RWPE1 (cell line): ENCODE measurements around the gene MINDY3.
"Not testable (repeated sequence)": the region's sequence is repeated elsewhere in the genome, so short reads cannot be mapped to it uniquely, and the experiment has no call there.

Source experiments
- CTCF ChIA-PET: fragments of 350-600 bp; sonication (Branson Sonifier 250); formaldehyde crosslinking; extraction: SDS; loops from one replicate; lab custom pipeline; 2021; lab: Yijun Ruan, JAX
- POLR2A ChIA-PET: fragments of 400-600 bp; formaldehyde crosslinking; extraction: SDS; loops from one replicate; lab custom pipeline; 2020; ENCODE audit warnings: antibody characterized with exemption; ENCODE audit not compliant: low non-redundant PET; lab: Yijun Ruan, JAX
- DNase-seq: peaks from one replicate; pipeline ENCODE4 v3.0.0; 2012; ENCODE audit warnings: low spot score
- H3K27ac ChIP-seq: fragments of 450-650 bp; 2 replicates; pipeline ENCODE4 v1.5.1; 2017
- TF ChIP-seq, protein P1 (sequence below): fragments of 450-650 bp; conservative IDR thresholded peaks from 2 replicates; pipeline ENCODE4 v1.5.1; 2017; ENCODE audit warnings: low read depth, mild to moderate bottlenecking

MINDY3 gene

DNA sequence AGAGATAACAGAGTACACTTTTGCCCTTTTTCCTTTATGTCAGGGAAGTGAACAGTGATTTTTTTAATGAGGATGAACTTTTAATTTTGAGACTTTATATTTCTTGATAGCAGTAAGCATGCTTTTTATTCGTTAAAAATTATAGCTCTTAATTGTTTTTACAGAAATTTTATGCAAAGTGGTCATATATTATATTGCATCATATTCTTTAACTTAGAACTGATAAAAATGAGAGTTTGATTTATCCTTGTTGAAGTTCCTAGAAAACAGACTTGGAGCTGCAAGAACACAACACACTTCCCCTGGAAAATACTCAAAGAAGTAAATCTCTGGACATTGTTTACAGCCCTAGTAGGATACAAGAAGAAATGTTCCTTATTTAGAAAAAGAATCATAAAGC lies 21.2 kb upstream of the MINDY3 start:
- DNase-seq, result no peak
- no peak overlapping the region for H3K27ac ChIP-seq
- POLR2A ChIA-PET, result no interaction called here
- CTCF ChIA-PET, result no interaction called here
- TF ChIP-seq, protein P1, sequence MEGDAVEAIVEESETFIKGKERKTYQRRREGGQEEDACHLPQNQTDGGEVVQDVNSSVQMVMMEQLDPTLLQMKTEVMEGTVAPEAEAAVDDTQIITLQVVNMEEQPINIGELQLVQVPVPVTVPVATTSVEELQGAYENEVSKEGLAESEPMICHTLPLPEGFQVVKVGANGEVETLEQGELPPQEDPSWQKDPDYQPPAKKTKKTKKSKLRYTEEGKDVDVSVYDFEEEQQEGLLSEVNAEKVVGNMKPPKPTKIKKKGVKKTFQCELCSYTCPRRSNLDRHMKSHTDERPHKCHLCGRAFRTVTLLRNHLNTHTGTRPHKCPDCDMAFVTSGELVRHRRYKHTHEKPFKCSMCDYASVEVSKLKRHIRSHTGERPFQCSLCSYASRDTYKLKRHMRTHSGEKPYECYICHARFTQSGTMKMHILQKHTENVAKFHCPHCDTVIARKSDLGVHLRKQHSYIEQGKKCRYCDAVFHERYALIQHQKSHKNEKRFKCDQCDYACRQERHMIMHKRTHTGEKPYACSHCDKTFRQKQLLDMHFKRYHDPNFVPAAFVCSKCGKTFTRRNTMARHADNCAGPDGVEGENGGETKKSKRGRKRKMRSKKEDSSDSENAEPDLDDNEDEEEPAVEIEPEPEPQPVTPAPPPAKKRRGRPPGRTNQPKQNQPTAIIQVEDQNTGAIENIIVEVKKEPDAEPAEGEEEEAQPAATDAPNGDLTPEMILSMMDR, result no peak

DNA sequence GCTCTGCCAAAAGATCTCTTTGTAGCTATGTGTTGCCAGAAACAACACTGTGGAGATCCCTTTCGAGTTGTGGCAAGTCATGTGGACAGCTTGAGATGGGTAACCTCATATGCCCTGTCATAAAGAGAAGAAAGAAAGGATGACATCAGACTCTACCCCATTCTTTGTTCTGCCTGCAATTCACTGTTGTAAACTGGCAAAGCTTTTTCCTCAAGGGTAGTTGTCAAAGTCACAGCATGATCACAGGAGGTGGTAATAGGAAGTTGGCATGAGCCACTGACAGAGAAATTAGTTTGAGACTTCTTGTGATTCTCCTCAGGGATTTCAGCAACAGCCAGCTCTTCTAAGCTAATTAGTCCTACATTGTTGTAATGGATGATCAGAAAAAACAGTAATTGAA lies 19.4 kb upstream of the MINDY3 start:
- no peak for DNase-seq
- H3K27ac ChIP-seq, result no peak overlapping the region
- CTCF ChIA-PET, result interaction anchor here (0.6 kb wide), 1 partner anchor 23 kb away, joined by 3 read pairs; no protein-coding TSS in a partner anchor
- POLR2A ChIA-PET, result no interaction called here
- TF ChIP-seq, protein P1, result no peak

DNA sequence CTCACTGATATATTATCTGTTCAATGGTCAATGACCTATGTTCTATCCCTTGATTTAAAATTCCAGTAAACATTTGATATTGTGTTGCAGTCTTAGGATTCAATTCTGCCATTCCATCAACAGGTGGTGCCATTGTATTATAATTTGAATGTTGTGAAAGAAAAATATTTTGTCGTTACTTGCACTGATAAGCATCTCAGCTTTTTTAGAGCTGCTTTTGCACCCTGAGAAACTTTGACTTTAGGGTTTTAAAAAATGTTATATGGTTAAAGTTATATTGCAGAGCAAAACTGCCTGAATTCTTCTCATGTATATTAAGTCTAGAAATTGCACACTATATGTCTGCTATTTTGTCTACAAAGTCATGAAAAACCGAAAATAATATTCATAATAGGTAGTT lies 18.8 kb upstream of the MINDY3 start:
- DNase-seq, result peak; percentile 48
- CTCF ChIA-PET, result interaction anchor here (0.6 to 0.7 kb wide), 2 partner anchors 23 to 937 kb away, joined by 3 to 5 read pairs; no protein-coding TSS in a partner anchor
- POLR2A ChIA-PET, result no interaction called here
- TF ChIP-seq, protein P1, result peak; percentile 69
- no peak overlapping the region for H3K27ac ChIP-seq

DNA sequence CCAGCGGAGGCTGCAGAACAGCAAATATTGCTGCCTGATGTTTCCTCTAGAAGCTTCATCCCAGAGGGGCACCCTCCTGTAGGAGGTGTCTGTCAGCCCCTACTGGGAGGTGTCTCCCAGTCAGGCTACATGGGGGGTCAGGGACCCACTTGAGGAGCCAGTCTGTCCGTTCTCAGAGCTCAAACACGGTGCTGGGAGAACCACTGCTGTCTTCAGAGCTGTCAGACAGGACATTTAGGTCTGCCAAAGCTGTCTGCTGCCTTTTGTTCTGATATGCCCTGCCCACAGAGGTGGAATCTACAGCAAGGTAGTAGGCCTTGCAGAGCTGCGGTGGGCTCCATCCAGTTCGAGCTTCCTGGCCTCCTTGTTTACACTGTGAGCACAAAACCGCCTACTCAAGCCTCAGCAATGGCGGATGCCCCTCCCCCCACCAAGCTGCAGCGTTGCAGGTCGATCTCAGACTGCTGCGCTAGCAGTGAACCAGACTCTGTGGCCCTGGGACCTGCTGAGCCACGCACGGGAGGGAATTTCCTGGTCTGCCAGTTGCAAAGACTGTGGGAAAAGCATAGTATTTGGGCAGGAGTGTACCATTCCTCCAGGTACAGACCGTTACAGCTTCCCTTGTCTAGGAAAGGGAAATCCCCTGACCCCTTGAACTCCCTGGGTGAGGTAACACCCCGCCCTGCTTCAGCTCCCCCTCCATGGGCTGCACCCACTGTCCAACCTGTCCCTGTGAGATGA lies 17.7 kb upstream of the MINDY3 start:
- no peak overlapping the region for H3K27ac ChIP-seq
- DNase-seq, result no peak
- POLR2A ChIA-PET, result no interaction called here
- TF ChIP-seq, protein P1, result no peak
- CTCF ChIA-PET, result no interaction called here

DNA sequence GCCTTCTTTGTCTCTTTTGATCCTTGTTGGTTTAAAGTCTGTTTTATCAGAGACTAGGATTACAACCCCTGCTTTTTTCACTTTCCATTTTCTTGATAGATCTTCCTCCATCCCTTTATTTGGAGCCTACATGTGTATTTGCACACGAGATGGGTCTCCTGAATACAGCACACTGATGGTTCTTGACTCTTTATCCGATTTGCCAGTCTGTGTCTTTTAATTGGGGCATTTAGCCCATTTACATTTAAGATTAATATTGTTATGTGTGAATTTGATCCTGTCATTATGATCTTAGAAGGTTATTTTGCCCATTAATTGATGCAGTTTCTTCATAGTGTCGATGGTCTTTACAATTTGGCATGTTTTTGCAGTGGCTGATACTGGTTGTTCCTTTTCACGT lies 16.0 kb upstream of the MINDY3 start:
- POLR2A ChIA-PET, H3K27ac ChIP-seq, CTCF ChIA-PET, DNase-seq: not testable (repeated sequence)

DNA sequence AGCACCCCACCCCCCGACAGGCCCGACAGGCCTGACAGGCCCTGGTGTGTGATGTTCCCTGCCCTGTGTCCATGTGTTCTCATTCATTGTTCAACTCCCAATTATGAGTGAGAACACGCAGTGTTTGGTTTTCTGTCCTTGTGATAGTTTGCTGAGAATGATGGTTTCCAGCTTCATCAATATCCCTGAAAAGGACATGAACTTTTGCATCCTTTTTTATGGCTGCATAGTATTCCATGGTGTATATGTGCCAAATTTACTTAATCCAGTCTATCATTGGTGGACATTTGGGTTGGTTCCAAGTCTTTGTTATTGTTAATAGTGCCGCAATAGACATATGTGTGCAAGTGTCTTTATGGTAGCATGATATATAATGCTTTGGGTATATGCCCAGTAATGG lies 12.3 kb upstream of the MINDY3 start:
- DNase-seq, POLR2A ChIA-PET, H3K27ac ChIP-seq, CTCF ChIA-PET: not testable (repeated sequence)

DNA sequence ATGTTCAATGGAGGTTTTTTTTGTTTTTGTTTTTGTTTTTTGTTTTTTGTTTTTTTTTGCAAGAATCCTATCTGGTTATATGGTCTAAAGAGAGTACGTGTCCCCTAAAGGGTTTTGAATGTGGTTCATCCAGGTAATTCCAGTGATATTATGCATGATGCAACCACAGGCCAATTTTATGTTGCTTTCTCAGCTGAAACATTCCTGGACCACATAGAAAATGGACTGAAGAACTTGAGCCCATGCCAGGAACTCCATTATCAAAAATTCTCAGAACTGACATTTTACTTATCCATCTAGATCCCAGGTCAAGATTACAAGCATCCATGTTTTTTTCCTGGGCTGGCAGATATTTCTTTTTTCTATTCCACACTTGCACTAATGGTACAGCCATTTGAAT lies 11.5 kb upstream of the MINDY3 start:
- ChIA-PET POLR2A (no interaction called here), CTCF (no interaction called here)
- H3K27ac ChIP-seq, result no peak overlapping the region
- no peak for DNase-seq
- TF ChIP-seq, protein P1, result no peak
